Endothelial cell (in vitro differentiated cells): ENCODE measurements around the gene LILRA6. TPM values are rescaled to one million over a fixed set of nuclear protein-coding genes. Genes with fewer than 3 reads are reported as not detected.
"Not testable (repeated sequence)": the region's sequence is repeated elsewhere in the genome, so short reads cannot be mapped to it uniquely, and the experiment has no call there.

ENCODE experiments used
- DNase-seq: peaks from one replicate; pipeline ENCODE4 v3.0.0; 2021; ENCODE audit warnings: low spot score
- H3K27ac Mint-ChIP-seq: one replicate; pipeline ENCODE4 v1.8.0; 2021; ENCODE audit warnings: mixed read lengths, inconsistent platforms; ENCODE audit not compliant: unreplicated experiment
- H3K27me3 Mint-ChIP-seq: one replicate; pipeline ENCODE4 v1.8.0; 2021; ENCODE audit warnings: mild to moderate bottlenecking, moderate library complexity, mixed read lengths, inconsistent platforms; ENCODE audit not compliant: unreplicated experiment
- H3K36me3 Mint-ChIP-seq: one replicate; pipeline ENCODE4 v1.8.0; 2021; ENCODE audit warnings: mild to moderate bottlenecking, low read depth, mixed read lengths, inconsistent platforms; ENCODE audit not compliant: unreplicated experiment
- H3K4me1 Mint-ChIP-seq: one replicate; pipeline ENCODE4 v1.8.0; 2021; ENCODE audit warnings: mild to moderate bottlenecking, mixed read lengths, inconsistent platforms; ENCODE audit not compliant: unreplicated experiment
- H3K4me3 Mint-ChIP-seq: one replicate; pipeline ENCODE4 v1.8.0; 2021; ENCODE audit warnings: mild to moderate bottlenecking, mixed read lengths, inconsistent platforms; ENCODE audit not compliant: unreplicated experiment
- H3K9me3 Mint-ChIP-seq: one replicate; pipeline ENCODE4 v1.8.0; 2021; ENCODE audit warnings: mixed read lengths, inconsistent platforms; ENCODE audit not compliant: unreplicated experiment
- total RNA-seq: library from RNA; stranded (reverse); fragmentation: NEBNext Ultra II Directional; extraction: Animal tissue kit (Norgen Biotek cat#: 25700); gene quantifications from one replicate; pipeline ENCODE4 v1.2.1, GENCODE V29; 2021; ENCODE audit not compliant: unreplicated experiment
- TF ChIP-seq, protein P1 (sequence below): fragments of 200-600 bp; sonication (generic); IDR thresholded peaks from one replicate; pipeline ENCODE4 v1.5.0; 2021; ENCODE audit warnings: antibody characterized with exemption; ENCODE audit not compliant: unreplicated experiment

The LILRA6 gene
- total RNA-seq, 1 donor from 2014 or later, result not detected

DNA sequence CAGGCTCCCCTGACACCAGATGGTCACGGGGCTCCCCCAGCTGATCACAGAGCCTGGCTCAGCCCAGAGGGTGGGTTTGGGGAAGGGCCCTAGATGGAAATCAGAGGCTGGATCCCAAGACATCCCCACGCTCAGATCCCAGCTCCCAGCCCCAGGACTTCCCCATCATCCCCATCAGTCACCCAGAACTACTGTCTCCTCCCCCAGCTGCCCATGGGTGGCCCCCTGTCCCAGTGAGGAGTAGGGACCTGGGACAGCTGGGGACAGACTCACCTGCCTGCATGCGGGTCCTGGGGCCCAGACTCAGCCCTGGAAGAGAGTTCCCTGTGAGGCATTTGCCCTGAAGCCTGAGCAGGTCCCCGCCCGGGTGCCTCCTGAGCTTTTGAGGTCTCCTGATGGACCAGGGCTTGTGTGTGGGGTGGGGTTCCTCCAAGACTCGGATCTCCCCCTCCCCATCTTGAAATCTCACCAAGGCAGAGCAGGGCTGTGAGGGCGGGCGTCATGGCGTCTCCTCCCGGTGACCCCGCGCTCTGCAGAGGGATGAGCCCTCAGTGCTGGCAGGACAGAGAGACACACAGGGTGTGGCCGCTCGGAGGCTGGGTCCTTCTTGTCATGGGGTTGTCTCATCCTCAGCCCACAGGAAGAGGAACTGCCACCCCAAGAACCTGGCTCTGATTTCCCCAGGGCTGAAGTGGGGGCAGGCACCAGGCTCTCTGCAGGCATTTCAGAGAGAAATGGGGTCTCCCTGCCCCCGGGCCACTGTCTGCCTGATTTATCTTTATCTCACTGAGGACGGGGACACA, 19.9 kb downstream of the LILRA6 start, which contains the start of gene LILRB3:
TSS of gene LILRB3 (minus strand) at position 534 of the 803 bp plus-strand sequence. CDS start at position 503, 31 bp downstream.
- H3K36me3 Mint-ChIP-seq, H3K27ac Mint-ChIP-seq, DNase-seq, H3K4me3 Mint-ChIP-seq, H3K4me1 Mint-ChIP-seq, H3K9me3 Mint-ChIP-seq, H3K27me3 Mint-ChIP-seq: not testable (repeated sequence)

GRCh38 chr19:54221947-54222346, 20.6 kb downstream of the LILRA6 start:
- H3K27me3 Mint-ChIP-seq, DNase-seq, H3K4me1 Mint-ChIP-seq, H3K36me3 Mint-ChIP-seq, H3K27ac Mint-ChIP-seq, H3K4me3 Mint-ChIP-seq, H3K9me3 Mint-ChIP-seq: not testable (repeated sequence)

GRCh38 chr19:54219702-54220101, 22.9 kb downstream of the LILRA6 start:
- not testable (repeated sequence) for H3K27ac Mint-ChIP-seq, H3K4me1 Mint-ChIP-seq, H3K27me3 Mint-ChIP-seq, H3K9me3 Mint-ChIP-seq, DNase-seq, H3K4me3 Mint-ChIP-seq
- H3K36me3 Mint-ChIP-seq, result peaks cover 12% of the 10 kb centered on the region

- no peaks in the 10 kb centered on the region for H3K9me3 Mint-ChIP-seq
- no peak for DNase-seq
- H3K4me1 Mint-ChIP-seq, result no peaks in the 10 kb centered on the region
- H3K4me3 Mint-ChIP-seq, result peak overlapping the region; percentile 76
- peaks cover 12% of the 10 kb centered on the region for H3K36me3 Mint-ChIP-seq
- H3K27ac Mint-ChIP-seq, result peak overlapping the region; percentile 24
- peaks cover 2% of the 10 kb centered on the region for H3K27me3 Mint-ChIP-seq
- TF ChIP-seq, protein P1, sequence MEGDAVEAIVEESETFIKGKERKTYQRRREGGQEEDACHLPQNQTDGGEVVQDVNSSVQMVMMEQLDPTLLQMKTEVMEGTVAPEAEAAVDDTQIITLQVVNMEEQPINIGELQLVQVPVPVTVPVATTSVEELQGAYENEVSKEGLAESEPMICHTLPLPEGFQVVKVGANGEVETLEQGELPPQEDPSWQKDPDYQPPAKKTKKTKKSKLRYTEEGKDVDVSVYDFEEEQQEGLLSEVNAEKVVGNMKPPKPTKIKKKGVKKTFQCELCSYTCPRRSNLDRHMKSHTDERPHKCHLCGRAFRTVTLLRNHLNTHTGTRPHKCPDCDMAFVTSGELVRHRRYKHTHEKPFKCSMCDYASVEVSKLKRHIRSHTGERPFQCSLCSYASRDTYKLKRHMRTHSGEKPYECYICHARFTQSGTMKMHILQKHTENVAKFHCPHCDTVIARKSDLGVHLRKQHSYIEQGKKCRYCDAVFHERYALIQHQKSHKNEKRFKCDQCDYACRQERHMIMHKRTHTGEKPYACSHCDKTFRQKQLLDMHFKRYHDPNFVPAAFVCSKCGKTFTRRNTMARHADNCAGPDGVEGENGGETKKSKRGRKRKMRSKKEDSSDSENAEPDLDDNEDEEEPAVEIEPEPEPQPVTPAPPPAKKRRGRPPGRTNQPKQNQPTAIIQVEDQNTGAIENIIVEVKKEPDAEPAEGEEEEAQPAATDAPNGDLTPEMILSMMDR, result no peak
Measured at GRCh38 chr19:54218960-54219661, 23.5 kb downstream of the LILRA6 start.

DNA sequence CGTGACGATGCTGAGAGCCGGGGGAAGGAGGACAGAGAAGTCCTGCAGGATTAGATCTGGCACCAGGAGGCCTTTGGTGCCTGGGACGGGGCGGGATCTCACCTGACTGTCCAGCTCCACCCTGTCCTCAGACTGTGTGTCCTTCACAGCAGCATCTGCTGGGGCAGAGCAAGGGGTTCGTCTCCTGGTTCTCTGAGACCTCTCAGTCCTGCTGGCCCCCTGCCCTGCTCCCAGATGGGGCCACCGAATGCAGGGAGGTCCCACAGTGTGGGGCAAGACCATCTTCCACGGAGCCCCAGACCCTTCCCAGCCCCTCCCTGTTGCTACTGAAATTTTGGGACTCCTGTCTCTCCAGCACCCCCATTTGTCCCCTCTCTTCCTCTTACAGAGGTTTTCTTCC, 24.3 kb downstream of the LILRA6 start:
- H3K4me3 Mint-ChIP-seq, result no peak overlapping the region
- no peak overlapping the region for H3K27ac Mint-ChIP-seq
- peaks cover 14% of the 10 kb centered on the region for H3K36me3 Mint-ChIP-seq
- H3K27me3 Mint-ChIP-seq, result peaks cover 2% of the 10 kb centered on the region
- TF ChIP-seq, protein P1, result no peak
- no peak for DNase-seq
- H3K9me3 Mint-ChIP-seq, result no peaks in the 10 kb centered on the region
- H3K4me1 Mint-ChIP-seq, result no peaks in the 10 kb centered on the region

DNA sequence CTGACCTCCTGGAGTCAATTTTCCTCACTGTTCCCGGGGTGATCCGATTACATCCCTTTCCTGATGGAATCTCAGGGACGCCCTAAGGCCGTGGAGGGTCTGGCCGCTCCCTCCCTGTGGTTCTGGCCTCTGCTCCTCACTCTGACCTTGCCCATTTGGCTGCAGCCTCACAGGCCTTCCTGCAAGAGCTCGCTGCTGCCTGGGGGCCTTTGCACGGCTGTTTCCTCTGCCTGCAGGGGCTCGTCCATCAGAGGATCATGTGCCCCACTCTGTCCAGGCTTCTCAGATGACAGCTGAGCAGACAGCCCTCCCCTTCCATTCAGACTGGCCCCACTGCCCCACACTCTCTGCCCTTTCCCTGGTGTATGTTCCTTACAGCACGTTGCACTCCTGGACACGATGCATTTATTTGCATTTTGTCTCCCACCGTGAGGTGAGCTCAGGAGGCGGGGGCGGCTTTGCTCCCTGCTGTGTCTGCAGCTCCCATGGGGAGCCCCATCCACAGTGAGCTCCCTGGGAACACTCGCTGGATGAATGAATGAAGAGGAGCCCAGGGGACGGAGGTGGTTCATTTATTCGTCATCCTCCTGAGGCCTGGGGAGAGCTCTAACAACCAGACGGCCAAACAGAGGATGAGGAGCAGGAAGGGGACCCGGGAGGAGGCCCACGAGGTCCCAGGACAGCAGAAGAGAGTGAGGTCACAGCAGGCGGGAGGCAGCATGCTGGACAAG, 24.9 kb downstream of the LILRA6 start:
- H3K27ac Mint-ChIP-seq, DNase-seq, H3K27me3 Mint-ChIP-seq, H3K9me3 Mint-ChIP-seq, H3K4me1 Mint-ChIP-seq: not testable (repeated sequence)
- Mint-ChIP-seq H3K36me3 (peaks cover 17% of the 10 kb centered on the region), H3K4me3 (peak overlapping the region; percentile 47)
